ENCODE data around the gene C1QTNF9.
"Not testable (repeated sequence)": the region's sequence is repeated elsewhere in the genome, so short reads cannot be mapped to it uniquely, and the experiment has no call there.

C1QTNF9 gene

GRCh38 chr13:24282256-24282655, 27.1 kb upstream of the C1QTNF9 start:
- no peak for DNase-seq

GRCh38 chr13:24284889-24285565, 24.4 kb upstream of the C1QTNF9 start:
- DNase-seq: peak; percentile 58

DNA sequence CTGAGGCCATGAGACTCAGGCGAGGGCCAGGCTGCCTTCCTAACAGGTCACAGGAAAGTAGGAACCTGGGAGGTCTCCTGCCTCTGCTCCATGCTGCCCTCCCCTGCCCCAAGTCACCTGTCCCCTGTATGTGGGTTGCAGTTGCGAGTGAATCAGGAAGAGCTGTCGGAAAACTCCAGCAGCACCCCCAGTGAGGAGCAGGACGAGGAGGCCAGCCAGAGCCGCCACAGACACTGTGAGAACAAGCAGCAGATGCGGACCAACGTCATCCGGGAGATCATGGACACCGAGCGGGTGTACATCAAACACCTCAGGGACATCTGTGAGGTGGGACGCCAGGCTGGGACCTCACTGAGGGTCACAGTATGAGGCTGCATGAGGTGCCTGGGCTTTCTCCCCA, 22.8 kb upstream of the C1QTNF9 start:
- no peak for DNase-seq

- DNase-seq: no peak
Measured at GRCh38 chr13:24287748-24288287, 21.6 kb upstream of the C1QTNF9 start.

DNA sequence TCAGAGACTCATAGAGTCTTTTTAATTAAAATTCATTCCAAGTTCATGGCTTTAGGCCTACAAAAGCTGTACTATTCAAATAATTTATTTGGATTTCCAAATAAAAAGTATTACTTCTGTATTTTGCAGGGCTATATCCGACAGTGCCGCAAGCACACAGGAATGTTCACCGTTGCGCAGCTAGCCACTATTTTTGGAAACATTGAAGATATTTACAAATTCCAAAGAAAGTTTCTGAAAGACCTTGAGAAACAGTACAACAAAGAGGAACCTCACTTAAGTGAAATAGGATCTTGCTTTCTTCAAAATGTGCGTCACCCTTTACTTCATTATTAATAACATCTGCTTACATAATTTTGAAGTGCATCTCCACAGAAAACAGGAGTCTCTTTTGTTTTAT, 20.5 kb upstream of the C1QTNF9 start:
- DNase-seq: no peak

DNA sequence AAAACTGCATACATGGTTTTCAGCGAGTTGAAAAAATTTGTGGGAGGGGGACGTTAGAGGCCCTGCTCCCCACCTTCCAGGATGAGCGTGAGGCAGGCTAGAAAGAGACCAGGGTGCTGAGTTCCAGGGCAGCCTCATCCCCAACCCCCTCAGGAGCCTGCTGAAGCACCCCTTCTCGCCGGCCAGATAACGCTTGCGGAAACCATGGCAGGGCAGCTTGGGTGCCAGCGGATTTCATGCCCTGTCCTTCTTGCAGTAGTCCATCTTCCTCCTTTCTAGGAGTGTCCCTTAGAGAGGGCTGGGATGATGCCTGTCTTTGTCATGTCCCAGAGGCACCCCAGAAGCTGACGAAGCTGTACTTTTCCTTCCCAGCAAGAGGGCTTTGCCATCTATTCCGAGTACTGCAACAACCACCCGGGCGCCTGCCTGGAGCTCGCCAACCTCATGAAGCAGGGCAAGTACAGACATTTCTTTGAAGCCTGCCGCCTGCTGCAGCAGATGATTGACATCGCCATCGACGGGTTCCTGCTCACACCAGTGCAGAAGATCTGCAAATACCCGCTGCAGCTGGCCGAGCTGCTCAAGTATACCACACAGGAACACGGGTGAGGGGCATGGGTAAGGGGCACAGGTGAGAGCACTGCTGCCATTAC, 19.0 kb upstream of the C1QTNF9 start:
- no peak for DNase-seq

- DNase-seq: no peak
Measured at GRCh38 chr13:24292481-24292880, 16.9 kb upstream of the C1QTNF9 start.

- DNase-seq: no peak
Measured at GRCh38 chr13:24293746-24294145, 15.6 kb upstream of the C1QTNF9 start.

DNA sequence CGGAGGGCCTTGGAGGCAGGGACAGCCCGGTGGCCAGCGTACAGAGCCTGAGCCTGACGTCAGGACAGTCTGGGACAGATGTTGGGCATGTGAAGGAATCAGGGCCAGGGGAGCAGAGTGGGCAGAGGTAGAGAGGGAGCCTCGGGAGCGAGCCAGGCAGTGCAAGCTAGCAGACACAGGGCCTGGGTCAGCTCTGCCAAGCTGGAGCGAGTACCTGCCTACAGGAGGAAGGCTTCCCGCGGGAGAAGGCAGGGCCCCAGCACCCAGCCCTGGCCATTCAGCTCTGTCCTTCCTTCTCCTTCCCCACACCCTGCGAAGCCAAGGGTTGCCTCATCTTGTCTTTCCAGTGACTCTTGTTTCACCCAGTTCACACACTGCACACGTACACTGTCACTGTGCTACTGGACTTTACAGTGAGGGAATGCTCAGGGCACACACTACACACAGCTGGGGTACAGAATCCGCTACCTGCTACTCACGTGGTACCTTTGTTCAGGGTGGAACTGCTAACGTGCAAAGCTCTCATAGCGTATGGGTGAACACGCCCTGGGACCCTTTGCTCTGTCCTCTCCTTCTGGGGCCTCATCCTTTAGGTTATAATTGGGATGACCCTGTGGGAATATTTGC, 9.8 kb upstream of the C1QTNF9 start:
- DNase-seq: no peak

GRCh38 chr13:24301434-24301833, 7.9 kb upstream of the C1QTNF9 start:
- DNase-seq: no peak

DNA sequence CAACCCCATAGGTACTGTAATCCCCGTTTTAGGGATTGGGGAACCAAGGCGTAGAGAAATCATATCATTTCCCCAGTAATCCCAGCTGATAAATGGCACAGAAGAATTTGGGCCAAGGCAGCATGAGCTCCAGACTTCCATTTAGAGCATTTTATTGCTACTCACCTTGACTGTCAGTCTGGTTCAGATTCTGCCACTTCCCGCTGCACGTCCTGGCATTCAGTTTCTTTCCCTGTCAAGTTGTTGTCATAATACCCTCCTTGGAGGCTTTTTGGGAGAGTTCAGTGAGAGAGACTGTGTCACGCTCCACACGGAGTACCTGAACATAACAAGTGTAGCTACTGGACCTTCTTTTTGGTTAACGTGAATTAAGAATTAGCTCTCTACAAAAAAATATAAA, 7.5 kb upstream of the C1QTNF9 start:
- no peak for DNase-seq

DNA sequence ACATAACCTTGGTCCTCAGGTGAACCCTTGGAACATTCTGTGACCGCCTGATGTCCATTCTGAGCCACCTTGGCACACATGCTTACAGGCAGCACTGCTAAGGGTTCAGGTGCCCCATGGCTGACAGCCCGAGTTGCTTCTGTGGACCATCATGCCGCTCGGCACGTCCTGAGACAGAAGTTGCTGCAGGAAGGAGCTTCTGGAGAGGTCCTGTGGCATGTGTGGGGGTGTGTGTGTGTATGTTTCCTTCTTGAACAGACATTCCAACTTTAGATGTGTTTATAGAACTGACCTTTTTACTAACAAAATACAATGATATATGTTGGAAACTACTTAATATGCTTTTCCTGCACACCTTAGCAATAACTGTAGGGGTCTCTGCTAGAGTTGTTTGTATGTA, 4.8 kb upstream of the C1QTNF9 start:
- DNase-seq: no peak

DNA sequence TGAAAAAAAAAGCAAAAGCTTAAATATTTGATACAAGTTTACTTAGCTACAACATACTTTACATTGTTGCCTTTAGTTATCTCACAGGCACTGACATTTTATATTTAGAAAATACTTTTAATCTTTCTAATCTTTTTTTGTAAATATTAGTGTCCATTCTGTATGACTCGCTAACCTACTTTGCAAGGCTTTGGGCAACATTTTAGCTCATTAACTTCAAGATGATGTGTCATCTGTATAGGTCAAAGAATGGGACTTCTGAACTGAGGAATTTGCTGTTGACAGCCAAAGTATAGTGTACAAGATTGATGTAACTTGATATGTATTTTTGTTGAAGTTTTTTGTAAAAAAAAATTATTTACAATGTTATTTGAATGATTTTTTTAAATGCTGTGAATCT, 2.7 kb upstream of the C1QTNF9 start:
- DNase-seq: peak; percentile 28

- DNase-seq: no peak
Measured at GRCh38 chr13:24307211-24308067, 1.9 kb upstream of the C1QTNF9 start.

- no peak for DNase-seq
Measured at GRCh38 chr13:24308068-24308445, 1.3 kb upstream of the C1QTNF9 start.

- DNase-seq: no peak
Measured at GRCh38 chr13:24308488-24309020, 826 bp upstream of the C1QTNF9 start.

GRCh38 chr13:24313439-24313838, 4.1 kb downstream of the C1QTNF9 start:
- no peak for DNase-seq

- DNase-seq: not testable (repeated sequence)
Measured at GRCh38 chr13:24317835-24318234, 8.5 kb downstream of the C1QTNF9 start.

- DNase-seq: not testable (repeated sequence)
Measured at GRCh38 chr13:24318878-24319277, 9.5 kb downstream of the C1QTNF9 start.

DNA sequence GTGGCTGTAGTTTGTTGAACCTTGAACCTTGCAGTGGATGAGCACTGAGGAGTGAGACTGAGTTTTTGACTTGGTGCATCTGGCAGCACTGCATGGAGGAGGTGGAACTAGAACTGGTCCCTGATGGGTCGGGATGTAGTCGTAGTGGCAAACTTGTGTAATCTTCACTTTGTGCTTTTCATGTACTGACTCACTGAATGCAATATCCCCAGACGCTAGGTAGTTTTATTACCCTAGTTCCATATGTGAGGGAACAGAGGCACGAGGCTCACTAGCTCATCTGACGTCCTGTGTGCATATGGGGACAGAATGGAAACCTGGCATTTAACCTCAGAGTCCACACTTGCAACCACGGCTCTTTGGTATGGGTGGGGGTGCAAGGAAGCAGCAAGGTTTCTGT, 10.3 kb downstream of the C1QTNF9 start:
- DNase-seq: not testable (repeated sequence)

- not testable (repeated sequence) for DNase-seq
Measured at GRCh38 chr13:24321416-24321815, 12.0 kb downstream of the C1QTNF9 start.

DNA sequence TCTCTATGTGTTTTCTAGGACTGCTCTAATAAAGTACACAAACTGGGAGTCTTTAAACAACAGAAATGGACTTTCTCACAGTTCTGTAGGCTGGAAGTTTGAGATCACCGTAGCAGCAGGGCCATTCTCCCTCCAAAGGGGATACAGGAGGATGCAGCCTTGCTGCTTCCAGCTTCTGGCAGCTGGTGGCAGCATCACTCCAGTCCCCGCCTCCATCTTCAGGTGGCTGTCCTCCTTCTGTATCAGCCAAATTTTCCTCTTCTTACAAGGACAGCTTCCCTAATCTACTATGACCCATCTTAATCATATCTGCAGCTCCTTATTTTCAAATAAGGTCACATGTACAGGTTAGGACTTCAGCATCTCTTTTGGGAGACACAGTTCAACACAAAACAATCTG, 13.1 kb downstream of the C1QTNF9 start:
- not testable (repeated sequence) for DNase-seq
